HepG2 (cell line): ENCODE data around the gene ZBTB44. TPM values are rescaled to one million over a fixed set of nuclear protein-coding genes. Genes with fewer than 3 reads are reported as not detected.

ENCODE experiments used
- CENPT ChIP-seq: sonication (generic); formaldehyde crosslinking; IDR thresholded peaks from 2 replicates; pipeline ENCODE4 v1.8.0; 2022; ENCODE audit warnings: low read depth, mild to moderate bottlenecking, moderate library complexity, missing genetic modification reagents
- DPF2 ChIP-seq: sonication (generic); formaldehyde crosslinking; IDR thresholded peaks from 2 replicates; pipeline ENCODE4 v1.4.0; 2020; ENCODE audit warnings: mild to moderate bottlenecking, low read depth, missing genetic modification reagents, borderline replicate concordance
- EHMT2 ChIP-seq: fragments of 200-600 bp; sonication (generic); IDR thresholded peaks from 2 replicates; pipeline ENCODE4 v1.7.0; 2017; ENCODE audit warnings: antibody characterized with exemption, low read depth, low read length, borderline replicate concordance
- KAT7 ChIP-seq: IDR thresholded peaks from 2 replicates; pipeline ENCODE4 v1.6.1; 2018; ENCODE audit warnings: borderline replicate concordance, missing compliant biosample characterization
- MYNN ChIP-seq: sonication (generic); formaldehyde crosslinking; IDR thresholded peaks from 2 replicates; pipeline ENCODE4 v1.4.0; 2020; ENCODE audit warnings: mild to moderate bottlenecking, low read depth, missing genetic modification reagents
- PLSCR1 ChIP-seq: sonication (generic); formaldehyde crosslinking; IDR thresholded peaks from 2 replicates; pipeline ENCODE4 v1.5.0; 2020; ENCODE audit warnings: missing genetic modification reagents, mild to moderate bottlenecking, borderline replicate concordance
- PPARG ChIP-seq: conservative IDR thresholded peaks from 2 replicates; pipeline ENCODE4 v1.6.1; 2016; ENCODE audit warnings: missing biosample characterization, missing genetic modification reagents
- RXRA ChIP-seq: sonication (generic); formaldehyde crosslinking; IDR thresholded peaks from 2 replicates; pipeline ENCODE4 v1.5.1; 2020; ENCODE audit warnings: missing genetic modification reagents
- SOX5 ChIP-seq: IDR thresholded peaks from 2 replicates; pipeline ENCODE4 v1.6.1; 2016; ENCODE audit warnings: borderline replicate concordance
- SP140L ChIP-seq: sonication (generic); formaldehyde crosslinking; IDR thresholded peaks from 2 replicates; pipeline ENCODE4 v1.4.0; 2020; ENCODE audit warnings: missing genetic modification reagents, borderline replicate concordance
- TRIM24 ChIP-seq: sonication (generic); formaldehyde crosslinking; IDR thresholded peaks from 2 replicates; pipeline ENCODE4 v1.8.0; 2022; ENCODE audit warnings: mild to moderate bottlenecking, missing genetic modification reagents
- ZMYM3 ChIP-seq: sonication (generic); formaldehyde crosslinking; IDR thresholded peaks from 2 replicates; pipeline ENCODE4 v1.5.1; 2020; ENCODE audit warnings: mild to moderate bottlenecking, missing genetic modification reagents
- polyA plus RNA-seq, 8 experiments: library from polyadenylated mRNA; depleted of rRNA in 3 of 8; stranded (reverse) in 7 of 8; unstranded in 1 of 8; fragments of >200 nt; fragmentation: Illumina TruSeq in 4 of 8; extraction: Trizol in 4 of 8; gene quantifications; 2 replicates each; pipeline versions ENCODE4 v1.2.1 to v1.2.3, GENCODE V29; 2011 to 2016; ENCODE audit warnings: low read depth in 4 of 8, missing spikeins in 1 of 8, mixed read lengths in 1 of 8; ENCODE audit not compliant: insufficient read depth in 1 of 8
- total RNA-seq, 5 experiments: library from RNA; depleted of rRNA; stranded (reverse); fragments of >200 nt; fragmentation: Illumina TruSeq; extraction: Trizol; gene quantifications; 2 replicates each; pipeline ENCODE4 v1.2.3, GENCODE V29; 2016; ENCODE audit warnings: low read depth in 1 of 5
- TF ChIP-seq, protein P1 (sequence below): sonication (generic); formaldehyde crosslinking; IDR thresholded peaks from 2 replicates; pipeline ENCODE4 v1.5.0; 2020; ENCODE audit warnings: mild to moderate bottlenecking, missing genetic modification reagents
- TF ChIP-seq, protein P2 (sequence below): sonication (generic); formaldehyde crosslinking; conservative IDR thresholded peaks from 2 replicates; pipeline ENCODE4 v1.4.0; 2020; ENCODE audit warnings: missing genetic modification reagents
- TF ChIP-seq, protein P3 (sequence below): sonication (generic); formaldehyde crosslinking; IDR thresholded peaks from 2 replicates; pipeline ENCODE4 v1.9.0; 2022; ENCODE audit warnings: low read depth, missing genetic modification reagents
- TF ChIP-seq, protein P4 (sequence below): sonication (generic); formaldehyde crosslinking; IDR thresholded peaks from 2 replicates; pipeline ENCODE4 v1.8.1; 2023; ENCODE audit warnings: mild to moderate bottlenecking, missing genetic modification reagents
- TF ChIP-seq, protein P5 (sequence below): IDR thresholded peaks from 2 replicates; pipeline ENCODE4 v1.4.0; 2020; ENCODE audit warnings: mild to moderate bottlenecking, missing genetic modification reagents

The ZBTB44 gene
- total and polyA plus RNA-seq, 2 of the 13 experiments (the other 11 are each of a cell fraction or from before 2014, with no cell fraction given) = 22.8 to 23.6 TPM

DNA sequence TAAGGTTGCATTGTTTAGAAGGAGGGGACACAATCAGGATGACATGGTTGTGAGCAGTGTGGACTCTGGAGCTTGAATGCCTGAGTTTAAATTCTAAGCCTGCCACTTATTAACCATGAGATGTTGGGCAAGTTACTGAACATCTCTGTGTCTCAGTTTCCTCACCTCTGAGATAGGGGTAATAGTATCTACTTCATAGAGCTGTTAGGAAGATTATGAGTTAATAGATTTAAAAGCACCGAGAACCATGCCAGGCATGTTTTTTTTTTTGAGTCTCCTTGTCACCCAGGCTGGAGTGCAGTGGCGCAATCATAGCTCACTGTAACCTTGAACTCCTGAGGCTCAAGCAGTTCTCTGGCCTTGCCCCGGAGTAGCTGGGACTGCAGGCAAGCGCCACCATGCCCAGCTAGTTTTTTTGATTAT, 121.9 kb downstream of the ZBTB44 start (continued):
- TF ChIP-seq, protein P1, sequence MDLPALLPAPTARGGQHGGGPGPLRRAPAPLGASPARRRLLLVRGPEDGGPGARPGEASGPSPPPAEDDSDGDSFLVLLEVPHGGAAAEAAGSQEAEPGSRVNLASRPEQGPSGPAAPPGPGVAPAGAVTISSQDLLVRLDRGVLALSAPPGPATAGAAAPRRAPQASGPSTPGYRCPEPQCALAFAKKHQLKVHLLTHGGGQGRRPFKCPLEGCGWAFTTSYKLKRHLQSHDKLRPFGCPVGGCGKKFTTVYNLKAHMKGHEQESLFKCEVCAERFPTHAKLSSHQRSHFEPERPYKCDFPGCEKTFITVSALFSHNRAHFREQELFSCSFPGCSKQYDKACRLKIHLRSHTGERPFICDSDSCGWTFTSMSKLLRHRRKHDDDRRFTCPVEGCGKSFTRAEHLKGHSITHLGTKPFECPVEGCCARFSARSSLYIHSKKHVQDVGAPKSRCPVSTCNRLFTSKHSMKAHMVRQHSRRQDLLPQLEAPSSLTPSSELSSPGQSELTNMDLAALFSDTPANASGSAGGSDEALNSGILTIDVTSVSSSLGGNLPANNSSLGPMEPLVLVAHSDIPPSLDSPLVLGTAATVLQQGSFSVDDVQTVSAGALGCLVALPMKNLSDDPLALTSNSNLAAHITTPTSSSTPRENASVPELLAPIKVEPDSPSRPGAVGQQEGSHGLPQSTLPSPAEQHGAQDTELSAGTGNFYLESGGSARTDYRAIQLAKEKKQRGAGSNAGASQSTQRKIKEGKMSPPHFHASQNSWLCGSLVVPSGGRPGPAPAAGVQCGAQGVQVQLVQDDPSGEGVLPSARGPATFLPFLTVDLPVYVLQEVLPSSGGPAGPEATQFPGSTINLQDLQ (CRISPR knock-in tag) = no peak
- TF ChIP-seq, protein P2, sequence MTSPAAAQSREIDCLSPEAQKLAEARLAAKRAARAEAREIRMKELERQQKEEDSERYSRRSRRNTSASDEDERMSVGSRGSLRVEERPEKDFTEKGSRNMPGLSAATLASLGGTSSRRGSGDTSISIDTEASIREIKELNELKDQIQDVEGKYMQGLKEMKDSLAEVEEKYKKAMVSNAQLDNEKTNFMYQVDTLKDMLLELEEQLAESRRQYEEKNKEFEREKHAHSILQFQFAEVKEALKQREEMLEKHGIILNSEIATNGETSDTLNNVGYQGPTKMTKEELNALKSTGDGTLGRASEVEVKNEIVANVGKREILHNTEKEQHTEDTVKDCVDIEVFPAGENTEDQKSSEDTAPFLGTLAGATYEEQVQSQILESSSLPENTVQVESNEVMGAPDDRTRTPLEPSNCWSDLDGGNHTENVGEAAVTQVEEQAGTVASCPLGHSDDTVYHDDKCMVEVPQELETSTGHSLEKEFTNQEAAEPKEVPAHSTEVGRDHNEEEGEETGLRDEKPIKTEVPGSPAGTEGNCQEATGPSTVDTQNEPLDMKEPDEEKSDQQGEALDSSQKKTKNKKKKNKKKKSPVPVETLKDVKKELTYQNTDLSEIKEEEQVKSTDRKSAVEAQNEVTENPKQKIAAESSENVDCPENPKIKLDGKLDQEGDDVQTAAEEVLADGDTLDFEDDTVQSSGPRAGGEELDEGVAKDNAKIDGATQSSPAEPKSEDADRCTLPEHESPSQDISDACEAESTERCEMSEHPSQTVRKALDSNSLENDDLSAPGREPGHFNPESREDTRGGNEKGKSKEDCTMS = no peak
- no peak for TF ChIP-seq TRIM24 (CRISPR knock-in tag)
- TF ChIP-seq, protein P3, sequence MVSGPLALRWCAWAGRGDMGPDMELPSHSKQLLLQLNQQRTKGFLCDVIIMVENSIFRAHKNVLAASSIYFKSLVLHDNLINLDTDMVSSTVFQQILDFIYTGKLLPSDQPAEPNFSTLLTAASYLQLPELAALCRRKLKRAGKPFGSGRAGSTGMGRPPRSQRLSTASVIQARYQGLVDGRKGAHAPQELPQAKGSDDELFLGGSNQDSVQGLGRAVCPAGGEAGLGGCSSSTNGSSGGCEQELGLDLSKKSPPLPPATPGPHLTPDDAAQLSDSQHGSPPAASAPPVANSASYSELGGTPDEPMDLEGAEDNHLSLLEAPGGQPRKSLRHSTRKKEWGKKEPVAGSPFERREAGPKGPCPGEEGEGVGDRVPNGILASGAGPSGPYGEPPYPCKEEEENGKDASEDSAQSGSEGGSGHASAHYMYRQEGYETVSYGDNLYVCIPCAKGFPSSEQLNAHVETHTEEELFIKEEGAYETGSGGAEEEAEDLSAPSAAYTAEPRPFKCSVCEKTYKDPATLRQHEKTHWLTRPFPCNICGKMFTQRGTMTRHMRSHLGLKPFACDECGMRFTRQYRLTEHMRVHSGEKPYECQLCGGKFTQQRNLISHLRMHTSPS (CRISPR knock-in tag) = no peak
- TF ChIP-seq, protein P4, sequence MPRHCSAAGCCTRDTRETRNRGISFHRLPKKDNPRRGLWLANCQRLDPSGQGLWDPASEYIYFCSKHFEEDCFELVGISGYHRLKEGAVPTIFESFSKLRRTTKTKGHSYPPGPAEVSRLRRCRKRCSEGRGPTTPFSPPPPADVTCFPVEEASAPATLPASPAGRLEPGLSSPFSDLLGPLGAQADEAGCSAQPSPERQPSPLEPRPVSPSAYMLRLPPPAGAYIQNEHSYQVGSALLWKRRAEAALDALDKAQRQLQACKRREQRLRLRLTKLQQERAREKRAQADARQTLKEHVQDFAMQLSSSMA = no peak
- TF ChIP-seq, protein P5, sequence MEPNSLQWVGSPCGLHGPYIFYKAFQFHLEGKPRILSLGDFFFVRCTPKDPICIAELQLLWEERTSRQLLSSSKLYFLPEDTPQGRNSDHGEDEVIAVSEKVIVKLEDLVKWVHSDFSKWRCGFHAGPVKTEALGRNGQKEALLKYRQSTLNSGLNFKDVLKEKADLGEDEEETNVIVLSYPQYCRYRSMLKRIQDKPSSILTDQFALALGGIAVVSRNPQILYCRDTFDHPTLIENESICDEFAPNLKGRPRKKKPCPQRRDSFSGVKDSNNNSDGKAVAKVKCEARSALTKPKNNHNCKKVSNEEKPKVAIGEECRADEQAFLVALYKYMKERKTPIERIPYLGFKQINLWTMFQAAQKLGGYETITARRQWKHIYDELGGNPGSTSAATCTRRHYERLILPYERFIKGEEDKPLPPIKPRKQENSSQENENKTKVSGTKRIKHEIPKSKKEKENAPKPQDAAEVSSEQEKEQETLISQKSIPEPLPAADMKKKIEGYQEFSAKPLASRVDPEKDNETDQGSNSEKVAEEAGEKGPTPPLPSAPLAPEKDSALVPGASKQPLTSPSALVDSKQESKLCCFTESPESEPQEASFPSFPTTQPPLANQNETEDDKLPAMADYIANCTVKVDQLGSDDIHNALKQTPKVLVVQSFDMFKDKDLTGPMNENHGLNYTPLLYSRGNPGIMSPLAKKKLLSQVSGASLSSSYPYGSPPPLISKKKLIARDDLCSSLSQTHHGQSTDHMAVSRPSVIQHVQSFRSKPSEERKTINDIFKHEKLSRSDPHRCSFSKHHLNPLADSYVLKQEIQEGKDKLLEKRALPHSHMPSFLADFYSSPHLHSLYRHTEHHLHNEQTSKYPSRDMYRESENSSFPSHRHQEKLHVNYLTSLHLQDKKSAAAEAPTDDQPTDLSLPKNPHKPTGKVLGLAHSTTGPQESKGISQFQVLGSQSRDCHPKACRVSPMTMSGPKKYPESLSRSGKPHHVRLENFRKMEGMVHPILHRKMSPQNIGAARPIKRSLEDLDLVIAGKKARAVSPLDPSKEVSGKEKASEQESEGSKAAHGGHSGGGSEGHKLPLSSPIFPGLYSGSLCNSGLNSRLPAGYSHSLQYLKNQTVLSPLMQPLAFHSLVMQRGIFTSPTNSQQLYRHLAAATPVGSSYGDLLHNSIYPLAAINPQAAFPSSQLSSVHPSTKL (CRISPR knock-in tag) = peak; percentile 78
- peak; percentile 57 for TF ChIP-seq DPF2 (CRISPR knock-in tag)
- TF ChIP-seq ZMYM3 = 0 out of 2 replicates have a peak, but pooled peaks have one; percentile 11
- TF ChIP-seq PLSCR1 (CRISPR knock-in tag) = no peak
- no peak for TF ChIP-seq CENPT (CRISPR knock-in tag)
- no peak for TF ChIP-seq MYNN (CRISPR knock-in tag)
- TF ChIP-seq SP140L (CRISPR knock-in tag) = no peak
- TF ChIP-seq RXRA = peak; percentile 50; the same call in 1 of the 2 replicates
- TF ChIP-seq EHMT2 = no peak
- 0 out of 2 replicates have a peak, but pooled peaks have one; percentile 50 for TF ChIP-seq KAT7
- 0 out of 2 replicates have a peak, but pooled peaks have one; percentile 17 for TF ChIP-seq SOX5 (CRISPR knock-in tag)
- no peak for TF ChIP-seq PPARG
